ENCODE results near the gene EN2. TPM values are rescaled to one million over a fixed set of nuclear protein-coding genes. Genes with fewer than 3 reads are reported as not detected.

The EN2 gene
- total RNA-seq, 1 experiment from 2014 or later: not detected

DNA sequence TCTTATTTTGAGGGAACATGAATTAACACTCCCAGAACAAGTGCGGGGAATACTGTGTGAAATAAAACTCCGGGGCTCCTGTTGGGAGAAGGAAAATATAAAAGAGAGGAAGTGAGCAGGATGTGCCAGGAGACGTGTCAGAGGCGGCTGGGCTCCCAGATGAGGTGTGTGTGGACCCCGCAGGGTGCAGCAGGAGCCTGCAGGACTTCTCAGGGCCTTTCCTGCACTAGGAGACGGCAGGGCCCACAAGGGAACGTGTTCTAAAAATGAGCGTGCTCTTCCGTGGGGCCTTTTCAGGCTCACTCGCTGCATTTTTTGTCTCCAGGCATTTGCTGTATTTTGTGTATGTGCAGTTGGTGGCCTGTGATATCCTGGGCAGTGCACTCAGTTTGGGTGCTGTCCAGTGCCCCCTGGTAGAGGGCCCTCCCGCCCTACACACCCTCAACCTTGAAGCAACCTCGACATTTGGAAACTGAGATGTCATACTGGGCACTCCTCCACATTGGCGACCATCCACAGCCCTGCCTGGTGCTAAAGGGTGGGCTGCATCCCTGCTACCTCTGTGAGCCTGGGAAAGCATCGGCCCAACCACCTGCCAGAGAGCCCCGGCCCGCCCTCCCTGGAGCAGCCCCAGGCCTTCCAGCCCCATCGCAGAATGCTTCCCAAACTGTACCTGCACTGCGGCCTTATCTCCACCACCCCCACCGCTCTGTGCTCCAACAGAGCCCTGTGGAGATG lies 35.2 kb upstream of the EN2 start:
- intact Hi-C loops (cut with micrococcal nuclease; ENCODE audit: unreplicated experiment): no loop called here
- Histone ChIP-seq H3K9me3 (ENCODE audit: insufficient read depth, low read depth) (no peaks in the 10 kb centered on the region), H3K79me2 (ENCODE audit: low read depth) (no peaks in the 10 kb centered on the region), H3K9me2 (ENCODE audit: insufficient read depth) (no peaks in the 10 kb centered on the region), H3K36me3 (ENCODE audit: low read depth) (no peaks in the 10 kb centered on the region), H3K4me1 (replicated peaks; ENCODE audit: insufficient read depth) (no peaks in the 10 kb centered on the region), H3K27me3 (ENCODE audit: insufficient read depth, low read depth) (peaks cover 100% of the 10 kb centered on the region), H2AFZ (no peak overlapping the region), H3K4me3 (no peak overlapping the region), H3K27ac (no peak overlapping the region), H4K20me1 (ENCODE audit: insufficient read depth) (no peaks in the 10 kb centered on the region), H3K4me2 (no peak overlapping the region), H3F3A (ENCODE audit: insufficient read depth, low read depth) (no peaks in the 10 kb centered on the region)
- BruUV-seq (replicated peaks): no TSS peak
- ChIA-PET POLR2A (ENCODE audit: unreplicated experiment) (no interaction called here), CTCF (no interaction called here)
- DNase-seq: no peak
- TF ChIP-seq EZH2 (IDR thresholded peaks at IDR 0.05; ENCODE audit: low read depth): no peak
- TF ChIP-seq, protein P1, sequence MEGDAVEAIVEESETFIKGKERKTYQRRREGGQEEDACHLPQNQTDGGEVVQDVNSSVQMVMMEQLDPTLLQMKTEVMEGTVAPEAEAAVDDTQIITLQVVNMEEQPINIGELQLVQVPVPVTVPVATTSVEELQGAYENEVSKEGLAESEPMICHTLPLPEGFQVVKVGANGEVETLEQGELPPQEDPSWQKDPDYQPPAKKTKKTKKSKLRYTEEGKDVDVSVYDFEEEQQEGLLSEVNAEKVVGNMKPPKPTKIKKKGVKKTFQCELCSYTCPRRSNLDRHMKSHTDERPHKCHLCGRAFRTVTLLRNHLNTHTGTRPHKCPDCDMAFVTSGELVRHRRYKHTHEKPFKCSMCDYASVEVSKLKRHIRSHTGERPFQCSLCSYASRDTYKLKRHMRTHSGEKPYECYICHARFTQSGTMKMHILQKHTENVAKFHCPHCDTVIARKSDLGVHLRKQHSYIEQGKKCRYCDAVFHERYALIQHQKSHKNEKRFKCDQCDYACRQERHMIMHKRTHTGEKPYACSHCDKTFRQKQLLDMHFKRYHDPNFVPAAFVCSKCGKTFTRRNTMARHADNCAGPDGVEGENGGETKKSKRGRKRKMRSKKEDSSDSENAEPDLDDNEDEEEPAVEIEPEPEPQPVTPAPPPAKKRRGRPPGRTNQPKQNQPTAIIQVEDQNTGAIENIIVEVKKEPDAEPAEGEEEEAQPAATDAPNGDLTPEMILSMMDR (conservative IDR thresholded peaks at IDR 0.05): no peak

DNA sequence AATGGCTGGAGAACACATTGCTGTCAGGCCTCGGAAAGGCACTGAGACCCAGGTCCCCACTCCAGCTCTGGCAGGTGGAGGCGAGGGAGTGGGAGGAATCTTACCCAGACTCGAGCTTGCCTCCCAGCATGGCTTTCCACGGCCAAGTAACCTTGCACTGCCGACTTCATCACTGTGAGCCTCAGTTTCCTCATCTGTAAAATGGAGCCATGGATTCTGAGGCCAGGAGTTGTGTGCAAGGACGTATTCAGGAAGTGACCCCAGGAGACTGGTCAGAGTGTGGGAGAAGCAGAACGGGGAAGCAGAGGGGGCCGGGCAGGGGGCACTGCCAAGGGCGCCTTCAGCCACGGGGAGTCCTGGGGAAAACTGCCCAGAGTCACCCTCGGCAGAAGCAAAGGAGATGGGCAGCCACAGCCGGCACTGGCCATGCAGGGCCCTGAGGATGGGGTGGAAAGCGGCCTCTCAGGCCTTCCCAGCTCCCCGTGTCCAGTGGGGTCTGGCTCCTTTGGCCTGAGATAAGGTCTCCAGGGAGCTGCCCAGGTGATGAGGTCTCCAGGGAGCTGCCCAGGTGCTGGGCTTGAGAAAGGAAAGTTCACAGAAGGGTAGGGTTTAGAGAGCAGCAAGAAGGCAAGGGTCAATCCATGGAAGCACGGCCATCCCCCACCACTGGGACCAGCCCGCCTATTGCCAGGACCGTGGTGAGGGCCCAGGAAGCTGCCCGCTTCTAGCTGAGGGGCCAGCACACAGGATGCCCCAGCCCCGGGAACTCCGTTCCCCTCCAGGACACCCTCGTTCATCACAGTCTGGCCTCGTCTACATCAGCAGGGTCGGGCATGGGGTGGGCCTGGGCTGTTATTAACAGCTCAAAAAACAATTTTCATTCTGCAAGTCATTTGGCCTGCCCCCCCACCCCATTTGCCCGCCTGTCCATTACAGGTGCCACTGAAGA lies 34.3 kb upstream of the EN2 start:
- no TSS peak for BruUV-seq (replicated peaks)
- no peaks in the 10 kb centered on the region for H3K9me2 ChIP-seq (ENCODE audit: insufficient read depth)
- POLR2A ChIA-PET (ENCODE audit: unreplicated experiment): no interaction called here
- no peaks in the 10 kb centered on the region for H3K79me2 ChIP-seq (ENCODE audit: low read depth)
- TF ChIP-seq, protein P1 (conservative IDR thresholded peaks at IDR 0.05): no peak
- TF ChIP-seq EZH2 (IDR thresholded peaks at IDR 0.05; ENCODE audit: low read depth): no peak
- CTCF ChIA-PET: no interaction called here
- H3K4me1 ChIP-seq (replicated peaks; ENCODE audit: insufficient read depth): no peaks in the 10 kb centered on the region
- peaks cover 100% of the 10 kb centered on the region for H3K27me3 ChIP-seq (ENCODE audit: insufficient read depth, low read depth)
- no peak overlapping the region for H3K4me3 ChIP-seq
- intact Hi-C loops (cut with micrococcal nuclease; ENCODE audit: unreplicated experiment): no loop called here
- no peak overlapping the region for H3K4me2 ChIP-seq
- no peak for DNase-seq
- H3K9me3 ChIP-seq (ENCODE audit: insufficient read depth, low read depth): no peaks in the 10 kb centered on the region
- no peaks in the 10 kb centered on the region for H3F3A ChIP-seq (ENCODE audit: insufficient read depth, low read depth)
- H2AFZ ChIP-seq: no peak overlapping the region
- no peak overlapping the region for H3K27ac ChIP-seq
- no peaks in the 10 kb centered on the region for H4K20me1 ChIP-seq (ENCODE audit: insufficient read depth)
- H3K36me3 ChIP-seq (ENCODE audit: low read depth): no peaks in the 10 kb centered on the region

DNA sequence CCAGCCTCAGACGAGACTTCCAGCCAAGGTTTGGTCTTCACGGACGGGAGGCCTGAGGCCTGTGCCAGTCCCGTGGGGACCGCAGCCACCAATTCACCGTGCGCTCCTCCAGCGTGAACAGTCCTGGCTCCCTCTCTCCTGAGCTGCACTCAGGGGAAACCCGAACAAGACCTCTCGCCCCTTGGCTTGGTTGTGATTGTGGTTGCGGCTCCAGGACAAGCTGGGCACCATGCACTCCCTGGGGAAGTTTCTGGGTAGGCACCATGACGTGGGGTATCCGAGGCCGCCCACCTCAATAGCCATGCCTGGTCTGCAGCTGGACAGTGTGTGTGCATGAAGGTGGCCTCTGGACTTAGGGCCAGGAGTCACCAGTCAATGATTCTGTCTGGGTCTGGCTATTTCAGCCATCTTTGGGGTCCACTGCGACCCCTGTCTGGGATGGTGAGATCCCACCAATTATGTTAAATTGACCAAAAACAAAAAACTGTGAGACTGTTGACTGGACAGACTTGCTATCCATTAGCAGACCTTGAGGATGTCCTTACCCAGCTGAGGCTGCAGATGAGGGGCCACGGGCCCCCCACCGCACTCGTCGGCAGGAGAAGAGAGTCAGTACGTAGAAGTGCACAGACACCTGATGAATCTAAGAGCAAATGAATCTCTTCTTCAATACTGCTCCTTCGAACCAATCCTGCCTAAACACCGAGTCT lies 33.5 kb upstream of the EN2 start:
- Histone ChIP-seq H3K27ac (no peak overlapping the region), H3F3A (ENCODE audit: insufficient read depth, low read depth) (no peaks in the 10 kb centered on the region), H3K4me1 (replicated peaks; ENCODE audit: insufficient read depth) (no peaks in the 10 kb centered on the region), H3K4me2 (no peak overlapping the region), H3K36me3 (ENCODE audit: low read depth) (no peaks in the 10 kb centered on the region), H2AFZ (no peak overlapping the region), H4K20me1 (ENCODE audit: insufficient read depth) (0 out of 2 replicates have a peak, but pooled peaks cover under 1% of the 10 kb centered on the region), H3K9me2 (ENCODE audit: insufficient read depth) (no peaks in the 10 kb centered on the region), H3K27me3 (ENCODE audit: insufficient read depth, low read depth) (peaks cover 100% of the 10 kb centered on the region), H3K79me2 (ENCODE audit: low read depth) (no peaks in the 10 kb centered on the region), H3K4me3 (no peak overlapping the region), H3K9me3 (ENCODE audit: insufficient read depth, low read depth) (no peaks in the 10 kb centered on the region)
- ChIA-PET POLR2A (ENCODE audit: unreplicated experiment) (no interaction called here), CTCF (no interaction called here)
- TF ChIP-seq EZH2 (IDR thresholded peaks at IDR 0.05; ENCODE audit: low read depth): no peak
- TF ChIP-seq, protein P1 (conservative IDR thresholded peaks at IDR 0.05): no peak
- intact Hi-C loops (cut with micrococcal nuclease; ENCODE audit: unreplicated experiment): no loop called here
- no TSS peak for BruUV-seq (replicated peaks)
- DNase-seq: no peak
